Measurements from ENCODE around the gene TIMM50.

DNA sequence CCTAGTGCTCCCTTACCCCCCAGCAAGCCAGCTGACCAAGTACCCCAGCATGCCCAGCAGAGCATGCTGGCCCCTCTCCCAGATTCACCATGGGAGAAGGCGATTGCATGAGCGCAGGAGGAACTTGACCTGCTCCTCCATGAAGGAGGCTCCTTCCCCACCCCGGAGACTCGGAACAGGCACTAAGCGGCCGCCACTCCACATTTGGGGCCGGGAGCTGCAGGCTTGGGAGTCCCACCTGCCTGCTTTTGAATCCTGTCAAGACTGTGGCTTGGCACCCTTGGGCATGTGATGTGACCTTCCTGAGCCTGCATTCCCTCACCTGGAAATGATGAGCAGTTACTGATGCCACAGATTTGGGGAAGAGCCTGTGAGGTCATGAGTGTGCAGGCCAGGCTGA, 12.7 kb upstream of the TIMM50 start:
- no peak for TF ChIP-seq POLR2A (IDR thresholded peaks at IDR 0.05)
- TF ChIP-seq, protein P1, sequence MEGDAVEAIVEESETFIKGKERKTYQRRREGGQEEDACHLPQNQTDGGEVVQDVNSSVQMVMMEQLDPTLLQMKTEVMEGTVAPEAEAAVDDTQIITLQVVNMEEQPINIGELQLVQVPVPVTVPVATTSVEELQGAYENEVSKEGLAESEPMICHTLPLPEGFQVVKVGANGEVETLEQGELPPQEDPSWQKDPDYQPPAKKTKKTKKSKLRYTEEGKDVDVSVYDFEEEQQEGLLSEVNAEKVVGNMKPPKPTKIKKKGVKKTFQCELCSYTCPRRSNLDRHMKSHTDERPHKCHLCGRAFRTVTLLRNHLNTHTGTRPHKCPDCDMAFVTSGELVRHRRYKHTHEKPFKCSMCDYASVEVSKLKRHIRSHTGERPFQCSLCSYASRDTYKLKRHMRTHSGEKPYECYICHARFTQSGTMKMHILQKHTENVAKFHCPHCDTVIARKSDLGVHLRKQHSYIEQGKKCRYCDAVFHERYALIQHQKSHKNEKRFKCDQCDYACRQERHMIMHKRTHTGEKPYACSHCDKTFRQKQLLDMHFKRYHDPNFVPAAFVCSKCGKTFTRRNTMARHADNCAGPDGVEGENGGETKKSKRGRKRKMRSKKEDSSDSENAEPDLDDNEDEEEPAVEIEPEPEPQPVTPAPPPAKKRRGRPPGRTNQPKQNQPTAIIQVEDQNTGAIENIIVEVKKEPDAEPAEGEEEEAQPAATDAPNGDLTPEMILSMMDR (IDR thresholded peaks at IDR 0.05): no peak
- TF ChIP-seq POLR2AphosphoS5 (IDR thresholded peaks at IDR 0.05): no peak

Measured in prostate gland (tissue), 2 donors.